OCI-LY3 (cell line): ENCODE results near the gene TRUB2.

ENCODE experiments used
- CTCF ChIP-seq: fragments of 200-600, 300-600 bp; sonication (generic); IDR thresholded peaks from 2 replicates; pipeline ENCODE4 v1.5.1; 2014; ENCODE audit warnings: antibody characterized with exemption, low read length, low read depth
- EZH2phosphoT487 ChIP-seq: fragments of 200-600 bp; shearing (Covaris generic); IDR thresholded peaks from 2 replicates; pipeline ENCODE4 v1.6.1; 2018; ENCODE audit warnings: antibody characterized with exemption, mixed run types, low read depth

DNA sequence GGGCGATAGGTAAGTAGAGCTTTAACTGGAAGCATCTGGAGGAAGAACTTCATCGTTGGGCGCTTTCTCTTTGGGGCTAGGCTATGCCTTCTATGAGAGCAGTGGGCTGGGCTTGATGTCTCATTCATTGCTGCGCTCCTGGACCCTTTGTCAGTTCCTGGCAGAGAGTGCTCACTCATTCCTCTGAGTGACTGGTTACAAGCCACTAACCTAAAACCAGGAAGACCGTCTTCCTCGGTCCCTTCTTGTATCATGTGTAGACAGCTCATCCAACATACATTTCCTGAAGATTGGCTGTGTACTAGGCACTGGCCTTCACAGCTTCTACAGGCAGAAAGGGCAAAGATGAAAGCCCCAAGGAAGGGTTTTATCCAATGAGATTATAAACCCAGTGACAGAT, 39.7 kb downstream of the TRUB2 start:
- no peak for TF ChIP-seq CTCF
- TF ChIP-seq EZH2phosphoT487: no peak
